SK-N-SH (cell line): ENCODE results near the gene CERS6. TPM values are rescaled to one million over a fixed set of nuclear protein-coding genes. Genes with fewer than 3 reads are reported as not detected.

Source experiments
- CTCF ChIA-PET: fragments of 300-600, 350-600 bp; formaldehyde crosslinking; extraction: SDS; loops from one replicate; lab custom pipeline; 2021; lab: Yijun Ruan, JAX
- POLR2A ChIA-PET: fragments of 350-600 bp; sonication (Branson Sonifier 250); formaldehyde crosslinking; extraction: SDS; loops from one replicate; lab custom pipeline; 2020; ENCODE audit warnings: antibody characterized with exemption, inconsistent platforms; lab: Yijun Ruan, JAX
- DNase-seq: peaks from one replicate; pipeline ENCODE4 v3.0.0; 2012
- H2AFZ ChIP-seq: fragments of 200-600 bp; sonication (generic); 2 replicates; pipeline ENCODE4 v1.8.1; 2016; ENCODE audit warnings: antibody characterized with exemption, mild to moderate bottlenecking, low read depth
- H3F3A ChIP-seq: fragments of 200-600 bp; sonication (generic); replicated peaks from 2 replicates; pipeline ENCODE3; 2016; ENCODE audit warnings: antibody characterized with exemption, mild to moderate bottlenecking; ENCODE audit not compliant: insufficient read depth
- H3K27ac ChIP-seq, 2 experiments: fragments of 200-500 bp in 1 of 2; fragments of 200-600 bp in 1 of 2; sonication (Bioruptor generic) in 1 of 2; sonication (generic), shearing (Covaris generic) in 1 of 2; 2 replicates each; pipeline versions ENCODE4 v1.5.1 to v1.6.1; 2014 to 2016; ENCODE audit warnings: low read depth in 2 of 2, inconsistent platforms in 1 of 2, low read length in 1 of 2, mild to moderate bottlenecking in 1 of 2, mixed read lengths in 1 of 2
- H3K27me3 ChIP-seq: fragments of 200-600 bp; sonication (generic), shearing (Covaris generic); 2 replicates; pipeline ENCODE4 v1.6.1; 2016; ENCODE audit warnings: mixed run types; ENCODE audit not compliant: insufficient read depth
- H3K36me3 ChIP-seq, 2 experiments: fragments of 200-500 bp in 1 of 2; fragments of 200-600 bp in 1 of 2; sonication (Bioruptor generic) in 1 of 2; sonication (generic) in 1 of 2; replicated peaks in 1 of 2; 2 replicates each; pipeline versions ENCODE3 to v1.5.1; 2014 to 2016; ENCODE audit warnings: low read length in 1 of 2, mild to moderate bottlenecking in 1 of 2; ENCODE audit not compliant: insufficient read depth in 2 of 2, control insufficient read depth in 1 of 2
- H3K4me1 ChIP-seq, 2 experiments: fragments of 200-500 bp in 1 of 2; fragments of 200-600 bp in 1 of 2; sonication (Bioruptor generic) in 1 of 2; sonication (generic), shearing (Covaris generic) in 1 of 2; 2 replicates each; pipeline versions ENCODE4 v1.5.1 to v1.6.1; 2014 to 2016; ENCODE audit warnings: low read depth in 1 of 2, low read length in 1 of 2, mixed run types in 1 of 2; ENCODE audit not compliant: insufficient read depth in 2 of 2, control insufficient read depth in 1 of 2
- H3K4me2 ChIP-seq: fragments of 200-600 bp; sonication (generic), shearing (Covaris generic); 2 replicates; pipeline ENCODE4 v1.6.1; 2017; ENCODE audit warnings: mixed run types
- H3K4me3 ChIP-seq, 2 experiments: fragments of 200-500 bp in 1 of 2; fragments of 200-600 bp in 1 of 2; sonication (Bioruptor generic) in 1 of 2; sonication (generic), shearing (Covaris generic) in 1 of 2; 2 replicates each; pipeline versions ENCODE4 v1.5.1 to v1.8.1; 2014 to 2016; ENCODE audit warnings: low read depth in 2 of 2, inconsistent platforms in 1 of 2, low read length in 1 of 2, mild to moderate bottlenecking in 1 of 2, mixed read lengths in 1 of 2, moderate library complexity in 1 of 2
- H3K79me2 ChIP-seq: fragments of 200-600 bp; sonication (generic); 2 replicates; pipeline ENCODE4 v1.8.1; 2017; ENCODE audit warnings: mild to moderate bottlenecking; ENCODE audit not compliant: insufficient read depth
- H3K9ac ChIP-seq: fragments of 200-600 bp; sonication (generic); 2 replicates; pipeline ENCODE4 v1.6.1; 2017; ENCODE audit warnings: mixed run types
- H3K9me2 ChIP-seq: fragments of 200-600 bp; sonication (generic); 2 replicates; pipeline ENCODE4 v1.6.1; 2017; ENCODE audit warnings: mixed run types
- H3K9me3 ChIP-seq: fragments of 200-600 bp; sonication (generic); 2 replicates; pipeline ENCODE4 v1.6.1; 2017; ENCODE audit warnings: mixed run types, mild to moderate bottlenecking, moderate library complexity
- H4K20me1 ChIP-seq: fragments of 200-600 bp; sonication (generic); 2 replicates; pipeline ENCODE4 v1.6.1; 2017; ENCODE audit warnings: mild to moderate bottlenecking, mixed run types; ENCODE audit not compliant: insufficient read depth
- CHD2 ChIP-seq: fragments of 150-350 bp; IDR thresholded peaks from 2 replicates; pipeline ENCODE4 v1.6.1; 2018; ENCODE audit warnings: low read length; ENCODE audit not compliant: partially characterized antibody
- EP300 ChIP-seq, 2 experiments: IDR thresholded peaks; 2 replicates each; pipeline versions ENCODE4 v1.4.0 to v1.6.1; 2012; ENCODE audit warnings: borderline replicate concordance in 1 of 2, low read depth in 1 of 2, low read length in 1 of 2
- EZH2phosphoT487 ChIP-seq: fragments of 200-600 bp; sonication (generic); IDR thresholded peaks from 2 replicates; pipeline ENCODE4 v1.6.1; 2017; ENCODE audit warnings: low read depth, mixed run types, mild to moderate bottlenecking, antibody characterized with exemption, moderate library complexity, borderline replicate concordance
- FOSL2 ChIP-seq: IDR thresholded peaks from 2 replicates; pipeline ENCODE4 v1.4.0; 2012; ENCODE audit warnings: low read depth, mild to moderate bottlenecking, moderate library complexity, borderline replicate concordance
- GABPA ChIP-seq: IDR thresholded peaks from 2 replicates; pipeline ENCODE4 v1.4.0; 2012; ENCODE audit warnings: low read depth, mild to moderate bottlenecking
- GATA2 ChIP-seq: sonication (generic); formaldehyde crosslinking; IDR thresholded peaks from 2 replicates; pipeline ENCODE4 v1.5.0; 2020; ENCODE audit warnings: mild to moderate bottlenecking, missing genetic modification reagents
- NFIC ChIP-seq: IDR thresholded peaks from 2 replicates; pipeline ENCODE4 v1.4.0; 2012; ENCODE audit warnings: borderline replicate concordance
- NRF1 ChIP-seq: IDR thresholded peaks from 2 replicates; pipeline ENCODE4 v1.6.1; 2012; ENCODE audit warnings: low read depth, mild to moderate bottlenecking, low read length
- RAD21 ChIP-seq: IDR thresholded peaks from 2 replicates; pipeline ENCODE4 v1.6.1; 2012; ENCODE audit warnings: mild to moderate bottlenecking, low read length
- RFX5 ChIP-seq: IDR thresholded peaks from 2 replicates; pipeline ENCODE4 v1.6.1; 2012; ENCODE audit warnings: mild to moderate bottlenecking, improper control_type of control experiment, low read length
- RXRA ChIP-seq: IDR thresholded peaks from 2 replicates; pipeline ENCODE4 v1.4.0; 2012; ENCODE audit warnings: low read depth, mild to moderate bottlenecking, borderline replicate concordance
- SIN3A ChIP-seq: IDR thresholded peaks from 2 replicates; pipeline ENCODE4 v1.6.1; 2012; ENCODE audit warnings: low read depth, mild to moderate bottlenecking, low read length, moderate library complexity, borderline replicate concordance
- TAF1 ChIP-seq: IDR thresholded peaks from 2 replicates; pipeline ENCODE4 v1.6.1; 2012; ENCODE audit warnings: low read depth, mild to moderate bottlenecking, low read length, moderate library complexity, borderline replicate concordance
- TCF12 ChIP-seq: IDR thresholded peaks from 2 replicates; pipeline ENCODE4 v1.4.0; 2012
- TEAD4 ChIP-seq: IDR thresholded peaks from 2 replicates; pipeline ENCODE4 v1.4.0; 2012; ENCODE audit warnings: mild to moderate bottlenecking, borderline replicate concordance; ENCODE audit not compliant: insufficient read depth
- YY1 ChIP-seq: IDR thresholded peaks from 2 replicates; pipeline ENCODE4 v1.4.0; 2012; ENCODE audit warnings: low read depth, mild to moderate bottlenecking
- WGBS: methylation state at CpG from one replicate; pipeline ENCODE4 v1.1.6; 2017; ENCODE audit warnings: low lambda C conversion rate; 5-methylcytosine and 5-hydroxymethylcytosine counted together
- polyA plus RNA-seq, 3 experiments: library from polyadenylated mRNA; depleted of rRNA; stranded (reverse); fragments of >200 nt; gene quantifications; 2 replicates each; pipeline ENCODE4 v1.2.3, GENCODE V29; 2012
- TF ChIP-seq, protein P1 (sequence below): fragments of 150-350 bp; IDR thresholded peaks from 2 replicates; pipeline ENCODE4 v1.6.1; 2016; ENCODE audit warnings: mild to moderate bottlenecking, low read depth, low read length
- TF ChIP-seq, protein P2 (sequence below): IDR thresholded peaks from 2 replicates; pipeline ENCODE4 v1.4.0; 2012; ENCODE audit warnings: low read depth, borderline replicate concordance
- TF ChIP-seq, protein P3 (sequence below): IDR thresholded peaks from 2 replicates; pipeline ENCODE4 v1.4.0; 2012; ENCODE audit warnings: low read depth
- TF ChIP-seq, protein P4 (sequence below): IDR thresholded peaks from 2 replicates; pipeline ENCODE4 v1.6.1; 2012; ENCODE audit warnings: mild to moderate bottlenecking, low read depth, low read length, moderate library complexity

CERS6 gene
- polyA plus RNA-seq, 1 of the 3 experiments (the other 2 are of a cell fraction): 1.8 TPM

DNA sequence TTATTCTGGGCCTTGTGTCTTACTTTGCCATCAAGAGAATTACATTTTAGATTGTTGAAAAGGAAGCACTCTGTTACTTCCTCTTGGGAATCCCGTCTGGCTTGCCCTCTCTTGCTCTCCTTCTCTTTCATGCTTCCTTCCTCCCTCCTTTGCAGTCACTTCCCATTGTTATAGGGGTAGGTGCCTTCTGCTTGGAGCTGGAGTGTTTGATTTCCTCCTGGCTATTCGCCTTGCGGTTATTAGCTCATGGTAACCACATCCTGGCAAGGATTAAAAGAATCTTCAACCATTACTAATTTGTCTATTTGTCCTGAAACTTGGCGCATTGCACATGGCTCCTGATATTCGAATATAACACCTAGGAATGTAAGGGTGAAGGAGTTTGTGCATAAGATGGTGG lies 115.0 kb downstream of the CERS6 start:
- Histone ChIP-seq H3K9me3 (no peaks in the 10 kb centered on the region), H3K27ac (no peak overlapping the region), H3K27me3 (no peaks in the 10 kb centered on the region), H2AFZ (no peak overlapping the region), H3K36me3 (no peaks in the 10 kb centered on the region), H3K9me2 (no peaks in the 10 kb centered on the region), H3K79me2 (no peaks in the 10 kb centered on the region), H3K4me1 (no peaks in the 10 kb centered on the region; a peak in 2 of 4 replicates), H4K20me1 (no peaks in the 10 kb centered on the region), H3K9ac (no peak overlapping the region), H3K4me2 (no peak overlapping the region), H3K4me3 (no peak overlapping the region)
- ChIA-PET CTCF (no interaction called here), POLR2A (no interaction called here)
- WGBS: 92% methylated on average over 5 of the region's 5 CpGs
- DNase-seq: no peak
- TF ChIP-seq NRF1 (no peak), GATA2 (CRISPR knock-in tag) (no peak), RXRA (no peak), CHD2 (no peak), EP300 (IDR thresholded peaks at IDR 0.05; ENCODE audit: borderline replicate concordance in 1 of 2, low read depth in 1 of 2, low read length in 1 of 2) (no peak), TCF12 (no peak), RFX5 (no peak), TEAD4 (no peak), SIN3A (no peak), TAF1 (no peak), EZH2phosphoT487 (no peak), FOSL2 (no peak), GABPA (no peak), NFIC (no peak), RAD21 (no peak), YY1 (no peak)
- TF ChIP-seq, protein P1, sequence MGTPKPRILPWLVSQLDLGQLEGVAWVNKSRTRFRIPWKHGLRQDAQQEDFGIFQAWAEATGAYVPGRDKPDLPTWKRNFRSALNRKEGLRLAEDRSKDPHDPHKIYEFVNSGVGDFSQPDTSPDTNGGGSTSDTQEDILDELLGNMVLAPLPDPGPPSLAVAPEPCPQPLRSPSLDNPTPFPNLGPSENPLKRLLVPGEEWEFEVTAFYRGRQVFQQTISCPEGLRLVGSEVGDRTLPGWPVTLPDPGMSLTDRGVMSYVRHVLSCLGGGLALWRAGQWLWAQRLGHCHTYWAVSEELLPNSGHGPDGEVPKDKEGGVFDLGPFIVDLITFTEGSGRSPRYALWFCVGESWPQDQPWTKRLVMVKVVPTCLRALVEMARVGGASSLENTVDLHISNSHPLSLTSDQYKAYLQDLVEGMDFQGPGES: no peak
- TF ChIP-seq, protein P2, sequence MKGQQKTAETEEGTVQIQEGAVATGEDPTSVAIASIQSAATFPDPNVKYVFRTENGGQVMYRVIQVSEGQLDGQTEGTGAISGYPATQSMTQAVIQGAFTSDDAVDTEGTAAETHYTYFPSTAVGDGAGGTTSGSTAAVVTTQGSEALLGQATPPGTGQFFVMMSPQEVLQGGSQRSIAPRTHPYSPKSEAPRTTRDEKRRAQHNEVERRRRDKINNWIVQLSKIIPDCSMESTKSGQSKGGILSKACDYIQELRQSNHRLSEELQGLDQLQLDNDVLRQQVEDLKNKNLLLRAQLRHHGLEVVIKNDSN: no peak
- TF ChIP-seq, protein P3, sequence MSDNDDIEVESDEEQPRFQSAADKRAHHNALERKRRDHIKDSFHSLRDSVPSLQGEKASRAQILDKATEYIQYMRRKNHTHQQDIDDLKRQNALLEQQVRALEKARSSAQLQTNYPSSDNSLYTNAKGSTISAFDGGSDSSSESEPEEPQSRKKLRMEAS: no peak
- TF ChIP-seq, protein P4, sequence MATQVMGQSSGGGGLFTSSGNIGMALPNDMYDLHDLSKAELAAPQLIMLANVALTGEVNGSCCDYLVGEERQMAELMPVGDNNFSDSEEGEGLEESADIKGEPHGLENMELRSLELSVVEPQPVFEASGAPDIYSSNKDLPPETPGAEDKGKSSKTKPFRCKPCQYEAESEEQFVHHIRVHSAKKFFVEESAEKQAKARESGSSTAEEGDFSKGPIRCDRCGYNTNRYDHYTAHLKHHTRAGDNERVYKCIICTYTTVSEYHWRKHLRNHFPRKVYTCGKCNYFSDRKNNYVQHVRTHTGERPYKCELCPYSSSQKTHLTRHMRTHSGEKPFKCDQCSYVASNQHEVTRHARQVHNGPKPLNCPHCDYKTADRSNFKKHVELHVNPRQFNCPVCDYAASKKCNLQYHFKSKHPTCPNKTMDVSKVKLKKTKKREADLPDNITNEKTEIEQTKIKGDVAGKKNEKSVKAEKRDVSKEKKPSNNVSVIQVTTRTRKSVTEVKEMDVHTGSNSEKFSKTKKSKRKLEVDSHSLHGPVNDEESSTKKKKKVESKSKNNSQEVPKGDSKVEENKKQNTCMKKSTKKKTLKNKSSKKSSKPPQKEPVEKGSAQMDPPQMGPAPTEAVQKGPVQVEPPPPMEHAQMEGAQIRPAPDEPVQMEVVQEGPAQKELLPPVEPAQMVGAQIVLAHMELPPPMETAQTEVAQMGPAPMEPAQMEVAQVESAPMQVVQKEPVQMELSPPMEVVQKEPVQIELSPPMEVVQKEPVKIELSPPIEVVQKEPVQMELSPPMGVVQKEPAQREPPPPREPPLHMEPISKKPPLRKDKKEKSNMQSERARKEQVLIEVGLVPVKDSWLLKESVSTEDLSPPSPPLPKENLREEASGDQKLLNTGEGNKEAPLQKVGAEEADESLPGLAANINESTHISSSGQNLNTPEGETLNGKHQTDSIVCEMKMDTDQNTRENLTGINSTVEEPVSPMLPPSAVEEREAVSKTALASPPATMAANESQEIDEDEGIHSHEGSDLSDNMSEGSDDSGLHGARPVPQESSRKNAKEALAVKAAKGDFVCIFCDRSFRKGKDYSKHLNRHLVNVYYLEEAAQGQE: no peak
- TF ChIP-seq, all 33 proteins: peak for 0
- H3F3A ChIP-seq: no peaks in the 10 kb centered on the region
